GM12878 (cell line): ENCODE results near the gene CDYL2. TPM values are rescaled to one million over a fixed set of nuclear protein-coding genes. Genes with fewer than 3 reads are reported as not detected.

ENCODE experiments used
- ATAC-seq: fragments of 200-7000 bp; cut with Tn5 transposase; 3 replicates; pipeline ENCODE4 v1.9.1; 2020; ENCODE audit warnings: mild to moderate bottlenecking, moderate library complexity
- BruUV-seq: library from RNA; stranded (reverse); fragments of 400-500 nt; replicated peaks from 2 replicates; lab custom pipeline; 2021; lab: Mats Ljungman, UMichigan
- CTCF ChIA-PET: fragments of 300-600 bp; sonication (Branson Sonifier 250); formaldehyde crosslinking; extraction: SDS; loops from one replicate; lab custom pipeline; 2021; ENCODE audit warnings: inconsistent platforms; lab: Yijun Ruan, JAX
- POLR2A ChIA-PET: fragments of 350-600 bp; formaldehyde crosslinking; extraction: SDS; loops from one replicate; lab custom pipeline; 2021; ENCODE audit warnings: inconsistent platforms; lab: Charles Lee
- RAD21 ChIA-PET: fragments of 300-600 bp; sonication (Branson Sonifier 250); formaldehyde crosslinking; loops from one replicate; lab custom pipeline; 2023; ENCODE audit warnings: antibody characterized with exemption; ENCODE audit not compliant: unreplicated experiment; lab: Charles Lee
- SMC1A ChIA-PET: fragments of 300-600 bp; sonication (Branson Sonifier 250); formaldehyde crosslinking; loops from one replicate; lab custom pipeline; 2023; ENCODE audit not compliant: unreplicated experiment, uncharacterized antibody; lab: Charles Lee
- DNase-seq: peaks from one replicate; pipeline ENCODE4 v3.0.0-alpha.2; 2011; ENCODE audit warnings: low read depth, low spot score
- FAIRE-seq: peaks from 3 replicates; lab custom pipeline; 2011; peaks lifted over from hg19 to GRCh38; lab: Jason Lieb, UNC
- H2AFZ ChIP-seq: 2 replicates; pipeline ENCODE4 v1.6.0; 2011; ENCODE audit warnings: low read depth, low read length, control low read depth; ENCODE audit not compliant: control insufficient read depth
- H3K27ac ChIP-seq: 2 replicates; pipeline ENCODE4 v1.5.1; 2011; ENCODE audit warnings: control low read depth; ENCODE audit not compliant: control insufficient read depth, insufficient read depth
- H3K27me3 ChIP-seq, 2 experiments: replicated peaks in 1 of 2; 2 replicates each; pipeline versions ENCODE4 v1.6.0 to v1.6.1; 2011; ENCODE audit warnings: low read length in 1 of 2; ENCODE audit not compliant: control insufficient read depth in 2 of 2, insufficient read depth in 2 of 2
- H3K36me3 ChIP-seq, 2 experiments: 2 replicates each; pipeline ENCODE4 v1.5.1; 2011; ENCODE audit warnings: low read length in 1 of 2; ENCODE audit not compliant: control insufficient read depth in 2 of 2, insufficient read depth in 2 of 2
- H3K4me1 ChIP-seq: 2 replicates; pipeline ENCODE4 v1.6.1; 2011; ENCODE audit warnings: mild to moderate bottlenecking, low read length, moderate library complexity, mixed read lengths; ENCODE audit not compliant: control insufficient read depth, insufficient read depth
- H3K4me2 ChIP-seq: 2 replicates; pipeline ENCODE4 v1.6.0; 2011; ENCODE audit warnings: control low read depth; ENCODE audit not compliant: control insufficient read depth, insufficient read depth
- H3K4me3 ChIP-seq: fragments of 200-600 bp; sonication (generic); 2 replicates; pipeline ENCODE4 v1.5.1; 2016
- H3K79me2 ChIP-seq: 2 replicates; pipeline ENCODE4 v1.6.0; 2011; ENCODE audit warnings: low read length; ENCODE audit not compliant: control insufficient read depth, insufficient read depth
- H3K9ac ChIP-seq: 2 replicates; pipeline ENCODE4 v1.8.0; 2011; ENCODE audit warnings: low read length, control low read depth, mixed read lengths; ENCODE audit not compliant: control insufficient read depth, insufficient read depth
- H3K9me3 ChIP-seq: replicated peaks from 3 replicates; pipeline ENCODE4 v1.5.1; 2011; ENCODE audit warnings: mild to moderate bottlenecking, low read length; ENCODE audit not compliant: control insufficient read depth, insufficient read depth
- H4K20me1 ChIP-seq: 2 replicates; pipeline ENCODE4 v1.6.0; 2011; ENCODE audit not compliant: control insufficient read depth, insufficient read depth
- BCL11A ChIP-seq: IDR thresholded peaks from 2 replicates; pipeline ENCODE4 v1.6.1; 2011; ENCODE audit warnings: low read depth, low read length
- EED ChIP-seq: sonication (generic); IDR thresholded peaks from 2 replicates; pipeline ENCODE4 v1.6.1; 2016; ENCODE audit warnings: antibody characterized with exemption, low read depth
- ETV6 ChIP-seq, 2 experiments: fragments of 450-650 bp in 1 of 2; IDR thresholded peaks in 1 of 2; conservative IDR thresholded peaks in 1 of 2; 2 replicates each; pipeline ENCODE4 v1.6.1; 2014; ENCODE audit warnings: antibody characterized with exemption in 1 of 2, borderline replicate concordance in 1 of 2, low read depth in 1 of 2, mild to moderate bottlenecking in 1 of 2, moderate library complexity in 1 of 2
- JUND ChIP-seq: IDR thresholded peaks from 2 replicates; pipeline ENCODE4 v1.6.1; 2012; ENCODE audit warnings: low read depth, mild to moderate bottlenecking, low read length, improper control_type of control experiment, moderate library complexity
- KAT2A ChIP-seq: conservative IDR thresholded peaks from 2 replicates; pipeline ENCODE4 v1.6.1; 2011; ENCODE audit warnings: low read depth, low read length; ENCODE audit not compliant: control insufficient read depth
- MEF2B ChIP-seq: fragments of 450-650 bp; IDR thresholded peaks from 2 replicates; pipeline ENCODE4 v1.6.1; 2018; ENCODE audit warnings: mild to moderate bottlenecking, moderate library complexity; ENCODE audit not compliant: partially characterized antibody, poor library complexity, severe bottlenecking
- MYB ChIP-seq: fragments of 150-350 bp; IDR thresholded peaks from 2 replicates; pipeline ENCODE4 v1.6.1; 2014; ENCODE audit warnings: mild to moderate bottlenecking, low read depth, low read length, borderline replicate concordance
- MYC ChIP-seq: IDR thresholded peaks from 2 replicates; pipeline ENCODE4 v1.6.1; 2011; ENCODE audit warnings: mild to moderate bottlenecking, low read length, moderate library complexity, inconsistent platforms; ENCODE audit not compliant: insufficient read depth, insufficient replicate concordance, insufficient read length, severe bottlenecking
- NBN ChIP-seq: fragments of 450-650 bp; IDR thresholded peaks from 2 replicates; pipeline ENCODE4 v1.6.1; 2016
- POLR2AphosphoS2 ChIP-seq: IDR thresholded peaks from 2 replicates; pipeline ENCODE4 v1.6.1; 2011; ENCODE audit warnings: low read depth, mild to moderate bottlenecking, low read length, improper control_type of control experiment, moderate library complexity
- RAD51 ChIP-seq: fragments of 450-650 bp; IDR thresholded peaks from 2 replicates; pipeline ENCODE4 v1.6.1; 2016; ENCODE audit warnings: moderate library complexity, mild to moderate bottlenecking, inconsistent platforms
- SUPT20H ChIP-seq: IDR thresholded peaks from 2 replicates; pipeline ENCODE4 v1.6.1; 2011; ENCODE audit warnings: low read depth, mild to moderate bottlenecking, low read length, moderate library complexity, borderline replicate concordance; ENCODE audit not compliant: control insufficient read depth
- WRNIP1 ChIP-seq: IDR thresholded peaks from 2 replicates; pipeline ENCODE4 v1.6.1; 2011; ENCODE audit warnings: low read depth, low read length, improper control_type of control experiment, borderline replicate concordance
- YY1 ChIP-seq: IDR thresholded peaks from 2 replicates; pipeline ENCODE4 v1.6.1; 2011; ENCODE audit warnings: low read depth, mild to moderate bottlenecking, low read length
- ZNF217 ChIP-seq: fragments of 450-650 bp; IDR thresholded peaks from 2 replicates; pipeline ENCODE4 v1.6.1; 2017; ENCODE audit warnings: antibody characterized with exemption, mild to moderate bottlenecking
- WGBS: methylation state at CpG from one replicate; pipeline ENCODE4 v1.1.6; 2016; ENCODE audit warnings: low lambda C conversion rate; ENCODE audit not compliant: insufficient replicate concordance, insufficient coverage; ENCODE audit errors: missing lambda C conversion rate; 5-methylcytosine and 5-hydroxymethylcytosine counted together
- in situ Hi-C: fragments of 300-500 bp; cut with MboI; formaldehyde crosslinking; loops from 9 replicates; pipeline ENCODE4 v1.14.3; 2018; ENCODE audit warnings: mixed read lengths
- intact Hi-C: fragments of 100-400 bp; cut with micrococcal nuclease; formaldehyde crosslinking; loops from one replicate; pipeline ENCODE4 v1.14.2; 2022; ENCODE audit not compliant: unreplicated experiment
- polyA plus RNA-seq, 11 experiments: library from polyadenylated mRNA; depleted of rRNA in 4 of 11; unstranded in 6 of 11; stranded (reverse) in 5 of 11; fragments of >200 nt; fragmentation: Nextera tagmentation in 4 of 11; fragmentation: Illumina TruSeq in 1 of 11; extraction: Ambion mirVana in 4 of 11; extraction: Trizol in 1 of 11; gene quantifications; 1 replicate in 1 of 11; 2 replicates in 10 of 11; pipeline versions ENCODE4 v1.2.1 to v1.2.3, GENCODE V29; 2011 to 2016; ENCODE audit warnings: inconsistent platforms in 2 of 11, missing spikeins in 2 of 11, low read depth in 1 of 11
- total RNA-seq, 4 experiments: library from RNA; depleted of rRNA in 3 of 4; stranded (reverse); fragments of >200 nt in 3 of 4; fragmentation: Illumina TruSeq in 1 of 4; extraction: Trizol in 1 of 4; gene quantifications; 2 replicates each; pipeline versions ENCODE4 v1.2.1 to v1.2.3, GENCODE V29; 2013 to 2021
- TF ChIP-seq, protein P1 (sequence below): fragments of 450-650 bp; IDR thresholded peaks from 2 replicates; pipeline ENCODE4 v1.6.1; 2016; ENCODE audit warnings: mild to moderate bottlenecking

Gene CDYL2
- total and polyA plus RNA-seq, 10 of the 15 experiments (the other 5 are each of a cell fraction or from before 2014, with no cell fraction given) = 0.27 to 22.9 (median 3.9) TPM

DNA sequence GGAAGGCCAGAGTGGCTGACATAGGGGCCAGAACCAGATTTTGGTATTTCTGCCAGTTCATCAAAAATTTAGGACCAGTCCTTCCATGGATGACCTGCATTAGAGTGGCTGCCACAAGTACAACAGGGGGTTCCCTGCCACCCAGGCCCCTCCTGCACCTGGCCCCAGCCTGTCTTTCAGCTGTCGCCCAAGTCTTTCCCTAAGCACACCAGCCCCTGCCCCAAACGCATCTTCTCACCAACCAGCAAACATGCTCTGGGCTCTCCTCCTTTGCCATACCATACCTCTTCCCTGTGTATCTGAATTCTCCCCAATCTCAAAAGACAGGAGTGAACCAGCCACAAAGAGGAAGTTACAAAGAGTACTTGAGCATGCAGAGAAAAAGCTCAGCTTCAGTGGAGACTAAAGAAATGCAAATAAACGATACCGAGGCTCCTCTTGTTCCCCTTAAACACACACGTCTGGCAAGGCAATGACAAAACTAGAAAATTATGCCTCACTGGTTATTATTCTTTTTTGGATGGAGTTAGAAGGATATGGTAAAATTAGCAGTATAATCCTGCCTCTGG is 133.0 kb downstream of the CDYL2 start (continued):
- TF ChIP-seq ZNF217 = no peak
- no peak for TF ChIP-seq POLR2AphosphoS2
- no peak for TF ChIP-seq KAT2A
- TF ChIP-seq RAD51 = no peak
- peak; percentile 76 for TF ChIP-seq EED
- no peak for TF ChIP-seq NBN
- no peak for TF ChIP-seq SUPT20H
- TF ChIP-seq BCL11A = no peak
- TF ChIP-seq JUND = no peak

- no peaks in the 10 kb centered on the region for H3K36me3 ChIP-seq
- no peak overlapping the region for H3K9ac ChIP-seq
- H3K9me3 ChIP-seq = no peaks in the 10 kb centered on the region; the same call in 2 of the 3 replicates
- ATAC-seq (no peak), FAIRE-seq (no peak)
- ChIA-PET SMC1A (no interaction called here), CTCF (no interaction called here), POLR2A (interaction anchor here (1.2 kb wide), 1 partner anchor 19 kb away, joined by 3 read pairs; no protein-coding TSS in a partner anchor), RAD21 (no interaction called here)
- in situ Hi-C loops (no loop called here), intact Hi-C loops (no loop called here)
- H3K4me2 ChIP-seq = no peak overlapping the region
- no TSS peak for BruUV-seq
- 60% methylated on average over 20 of the region's 20 CpGs for WGBS
- no peak overlapping the region for H3K27ac ChIP-seq
- H3K4me3 ChIP-seq = no peak overlapping the region
- H3K27me3 ChIP-seq = no peaks in the 10 kb centered on the region
- H4K20me1 ChIP-seq = no peaks in the 10 kb centered on the region
- no peak overlapping the region for H2AFZ ChIP-seq
- no peaks in the 10 kb centered on the region for H3K79me2 ChIP-seq
- H3K4me1 ChIP-seq = peaks cover 12% of the 10 kb centered on the region
- TF ChIP-seq YY1 (peak; percentile 74), WRNIP1 (no peak), MYB (no peak), ETV6 (conservative IDR thresholded peaks at IDR 0.05 in 1 of 2, IDR thresholded peaks at IDR 0.05 in 1 of 2; ENCODE audit: borderline replicate concordance in 1 of 2, low read depth in 1 of 2) (0 out of 4 replicates have a peak, but pooled peaks of 1 of the 2 experiments have one; percentile 25), MEF2B (no peak), MYC (no peak)
- TF ChIP-seq, protein P1, sequence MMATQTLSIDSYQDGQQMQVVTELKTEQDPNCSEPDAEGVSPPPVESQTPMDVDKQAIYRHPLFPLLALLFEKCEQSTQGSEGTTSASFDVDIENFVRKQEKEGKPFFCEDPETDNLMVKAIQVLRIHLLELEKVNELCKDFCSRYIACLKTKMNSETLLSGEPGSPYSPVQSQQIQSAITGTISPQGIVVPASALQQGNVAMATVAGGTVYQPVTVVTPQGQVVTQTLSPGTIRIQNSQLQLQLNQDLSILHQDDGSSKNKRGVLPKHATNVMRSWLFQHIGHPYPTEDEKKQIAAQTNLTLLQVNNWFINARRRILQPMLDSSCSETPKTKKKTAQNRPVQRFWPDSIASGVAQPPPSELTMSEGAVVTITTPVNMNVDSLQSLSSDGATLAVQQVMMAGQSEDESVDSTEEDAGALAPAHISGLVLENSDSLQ = no peak
- TF ChIP-seq, all 136 proteins: peak for 2
- no peak for DNase-seq
These were observed 134.1 kb downstream of the CDYL2 start for GRCh38 chr16:80670170-80670865.
